Parietal lobe (tissue), 2 donors: ENCODE results near the gene OTC. TPM values are rescaled to one million over a fixed set of nuclear protein-coding genes. Genes with fewer than 3 reads are reported as not detected.

Source experiments
- small RNA-seq: library from RNA; depleted of rRNA; stranded (forward); fragments of <200 nt; gene quantifications from one replicate; pipeline ENCODE3, GENCODE V24; 2014; ENCODE audit warnings: low replicate concordance
- total RNA-seq: library from RNA; depleted of rRNA; stranded (reverse); fragments of >200 nt; gene quantifications from one replicate; pipeline ENCODE4 v1.2.3, GENCODE V29; 2014

OTC gene
- total RNA-seq = not detected

DNA sequence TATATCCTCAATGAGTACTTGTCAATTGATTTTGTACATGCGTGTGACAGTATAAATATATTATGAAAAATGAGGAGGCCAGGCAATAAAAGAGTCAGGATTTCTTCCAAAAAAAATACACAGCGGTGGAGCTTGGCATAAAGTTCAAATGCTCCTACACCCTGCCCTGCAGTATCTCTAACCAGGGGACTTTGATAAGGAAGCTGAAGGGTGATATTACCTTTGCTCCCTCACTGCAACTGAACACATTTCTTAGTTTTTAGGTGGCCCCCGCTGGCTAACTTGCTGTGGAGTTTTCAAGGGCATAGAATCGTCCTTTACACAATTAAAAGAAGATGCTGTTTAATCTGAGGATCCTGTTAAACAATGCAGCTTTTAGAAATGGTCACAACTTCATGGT lies at the start of gene OTC:
OTC (plus strand) TSS at position 243 of the 400 bp plus-strand sequence; CDS start at position 336, 93 bp downstream.

DNA sequence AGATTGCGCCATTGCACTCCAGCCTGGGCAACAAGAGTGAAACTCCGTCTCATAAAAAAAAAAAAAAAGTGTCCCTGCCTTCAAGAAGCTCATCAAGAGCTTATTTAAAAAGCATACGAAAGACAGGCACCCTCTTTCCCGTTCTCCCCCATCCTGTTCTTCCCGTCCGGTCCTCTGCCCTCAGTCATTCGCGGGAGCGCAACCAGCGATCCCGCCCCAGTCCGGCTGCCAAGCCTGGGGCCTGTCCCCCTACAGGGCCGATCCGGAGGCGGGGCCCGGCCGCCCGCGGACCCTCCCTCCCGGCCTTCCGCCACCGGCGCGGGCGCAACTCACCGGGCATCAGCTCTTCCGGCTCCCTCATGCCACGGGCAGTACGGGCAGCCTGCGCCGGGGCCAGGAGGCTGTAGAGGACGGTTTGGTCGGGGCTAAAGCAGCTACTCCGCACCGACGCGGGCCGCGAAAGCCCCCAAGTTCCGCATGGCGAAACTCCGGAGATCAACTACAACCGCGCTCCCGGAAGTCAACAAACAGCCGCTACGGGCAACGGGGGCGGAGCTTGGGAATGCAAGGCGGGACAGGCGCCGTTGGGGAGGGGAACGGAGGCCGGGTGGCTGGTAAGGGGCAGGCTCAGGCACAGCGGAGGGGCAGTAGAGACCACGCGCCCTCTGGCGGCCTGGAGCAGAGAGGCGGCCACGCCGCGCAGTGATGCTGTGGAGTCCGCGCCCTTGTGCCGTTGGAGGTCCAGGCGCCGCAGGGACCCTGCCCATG lies 25.2 kb upstream of the OTC start, which contains the start of gene RPGR:
RPGR (minus strand) TSS at position 503 of the 768 bp plus-strand sequence; CDS start at position 361, 142 bp downstream.

Small RNAs within 50 kb of the gene (small RNA-seq; reads per million reads assigned to genes)
- gene RF00322 = not detected

Other genes with a start within 250 kb of the OTC start
- 0.31 TPM for gene SRPX, start 131.7 kb upstream of the OTC start, total RNA-seq
- 17.2 TPM for gene RPGR, start 25.1 kb upstream of the OTC start, total RNA-seq
- 81.7 TPM for gene TSPAN7, start 208.9 kb downstream of the OTC start, total RNA-seq